OCI-LY3 (cell line): Measurements from ENCODE around the gene ALDH1A1.

Experiments used
- H2AFZ ChIP-seq: fragments of 200-600, 300-600 bp; shearing (Covaris generic); 2 replicates; pipeline ENCODE4 v1.6.0; 2014; ENCODE audit warnings: antibody characterized with exemption, low read depth, low read length
- H3K27ac ChIP-seq: fragments of 200-600, 300-600 bp; sonication (generic); 2 replicates; pipeline ENCODE4 v1.5.1; 2014; ENCODE audit warnings: mild to moderate bottlenecking, low read length, moderate library complexity, mixed read lengths
- H3K27me3 ChIP-seq: fragments of 200-600, 300-600 bp; sonication (generic); 2 replicates; pipeline ENCODE4 v1.6.1; 2014; ENCODE audit warnings: low read depth, low read length, mixed read lengths
- H3K36me3 ChIP-seq: fragments of 200-600, 300-600 bp; sonication (generic); replicated peaks from 2 replicates; pipeline ENCODE3; 2014; ENCODE audit warnings: low read depth, low read length, mixed read lengths
- H3K4me1 ChIP-seq: fragments of 300-600, 200-600 bp; sonication (generic); 2 replicates; pipeline ENCODE4 v1.6.1; 2014; ENCODE audit warnings: low read length, mixed read lengths
- H3K4me2 ChIP-seq: fragments of 200-600, 300-600 bp; sonication (generic); 2 replicates; pipeline ENCODE4 v1.6.1; 2014; ENCODE audit warnings: low read length, mixed read lengths
- H3K4me3 ChIP-seq: fragments of 300-600, 200-600 bp; sonication (generic); 2 replicates; pipeline ENCODE4 v1.5.1; 2014; ENCODE audit warnings: antibody characterized with exemption, mild to moderate bottlenecking, low read length, moderate library complexity
- H3K79me2 ChIP-seq: fragments of 300-600, 200-600 bp; shearing (Covaris generic); 2 replicates; pipeline ENCODE4 v1.6.1; 2014; ENCODE audit warnings: mild to moderate bottlenecking, low read length, mixed read lengths
- H3K9ac ChIP-seq: fragments of 300-600, 200-600 bp; shearing (Covaris generic); 2 replicates; pipeline ENCODE4 v1.6.0; 2014; ENCODE audit warnings: mild to moderate bottlenecking, low read length, moderate library complexity
- H3K9me3 ChIP-seq: fragments of 200-600, 300-600 bp; shearing (Covaris generic); 2 replicates; pipeline ENCODE4 v1.6.1; 2014; ENCODE audit warnings: low read length, mixed read lengths; ENCODE audit not compliant: insufficient read depth
- H4K20me1 ChIP-seq: fragments of 200-600, 300-600 bp; sonication (generic); 2 replicates; pipeline ENCODE4 v1.6.1; 2016; ENCODE audit warnings: low read length, mixed read lengths; ENCODE audit not compliant: insufficient read depth
- EZH2phosphoT487 ChIP-seq: fragments of 200-600 bp; shearing (Covaris generic); IDR thresholded peaks from 2 replicates; pipeline ENCODE4 v1.6.1; 2018; ENCODE audit warnings: antibody characterized with exemption, mixed run types, low read depth
- TF ChIP-seq, protein P1 (sequence below): fragments of 200-600, 300-600 bp; sonication (generic); IDR thresholded peaks from 2 replicates; pipeline ENCODE4 v1.5.1; 2014; ENCODE audit warnings: antibody characterized with exemption, low read length, low read depth

Gene ALDH1A1

DNA sequence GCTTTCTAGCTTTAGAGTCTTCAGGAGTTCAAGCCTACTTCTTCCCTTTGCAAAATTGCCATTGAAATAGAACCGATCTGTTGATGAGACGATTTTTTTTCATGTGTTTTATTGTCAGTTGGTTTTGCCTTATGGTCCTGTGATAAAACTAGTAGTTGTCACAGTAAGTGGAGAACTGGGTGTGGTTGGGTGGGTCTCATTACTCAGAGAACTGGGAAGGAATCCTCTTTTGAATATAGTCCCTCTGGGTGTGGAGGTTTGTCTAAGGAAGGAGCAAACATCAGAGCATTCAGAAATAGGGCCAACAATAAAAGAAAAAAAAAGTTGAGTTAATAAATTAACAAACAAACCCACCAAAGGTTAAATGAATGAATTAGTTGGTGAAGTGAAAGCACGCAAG is 69.0 kb downstream of the ALDH1A1 start:
- Histone ChIP-seq H3K9ac (no peak overlapping the region), H3K27ac (no peak overlapping the region), H3K79me2 (no peaks in the 10 kb centered on the region)

DNA sequence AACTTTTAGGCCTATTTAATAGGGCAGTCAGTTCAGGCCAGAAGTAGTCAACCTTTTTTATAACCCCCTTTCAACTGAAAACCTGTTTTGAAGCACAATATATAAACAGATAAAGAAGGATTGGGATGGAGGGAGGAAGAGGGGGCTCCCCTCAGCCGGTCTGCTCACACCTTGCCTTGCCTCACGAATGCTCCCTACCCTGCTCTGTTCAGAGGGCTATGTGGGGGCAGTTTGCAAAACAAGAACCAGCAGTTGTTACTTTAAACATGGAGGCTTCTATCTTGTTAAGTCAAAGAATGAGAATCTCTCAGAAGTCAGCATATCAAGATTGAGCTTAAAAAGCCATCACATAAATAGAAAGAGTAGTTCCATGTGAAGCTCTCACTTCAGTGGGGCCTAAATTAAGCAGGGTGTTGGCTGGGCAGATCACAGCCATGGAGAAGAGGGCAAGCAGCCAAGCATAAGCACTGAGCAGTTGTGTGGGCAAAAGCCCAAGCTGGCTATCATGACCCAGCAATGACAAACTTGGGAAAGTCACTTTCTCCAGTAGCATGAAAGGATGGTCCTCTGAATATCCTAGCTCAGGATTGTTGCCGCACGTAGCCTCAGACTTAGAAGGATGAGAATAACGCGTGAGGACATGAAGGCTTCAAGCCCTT is 70.6 kb downstream of the ALDH1A1 start:
- Histone ChIP-seq H2AFZ (no peak overlapping the region), H4K20me1 (no peaks in the 10 kb centered on the region), H3K9me3 (no peaks in the 10 kb centered on the region), H3K4me2 (no peak overlapping the region), H3K27me3 (0 out of 2 replicates have a peak, but pooled peaks cover 8% of the 10 kb centered on the region), H3K79me2 (no peaks in the 10 kb centered on the region), H3K4me3 (no peak overlapping the region), H3K36me3 (no peaks in the 10 kb centered on the region), H3K9ac (no peak overlapping the region), H3K4me1 (no peaks in the 10 kb centered on the region), H3K27ac (no peak overlapping the region)
- TF ChIP-seq, protein P1, sequence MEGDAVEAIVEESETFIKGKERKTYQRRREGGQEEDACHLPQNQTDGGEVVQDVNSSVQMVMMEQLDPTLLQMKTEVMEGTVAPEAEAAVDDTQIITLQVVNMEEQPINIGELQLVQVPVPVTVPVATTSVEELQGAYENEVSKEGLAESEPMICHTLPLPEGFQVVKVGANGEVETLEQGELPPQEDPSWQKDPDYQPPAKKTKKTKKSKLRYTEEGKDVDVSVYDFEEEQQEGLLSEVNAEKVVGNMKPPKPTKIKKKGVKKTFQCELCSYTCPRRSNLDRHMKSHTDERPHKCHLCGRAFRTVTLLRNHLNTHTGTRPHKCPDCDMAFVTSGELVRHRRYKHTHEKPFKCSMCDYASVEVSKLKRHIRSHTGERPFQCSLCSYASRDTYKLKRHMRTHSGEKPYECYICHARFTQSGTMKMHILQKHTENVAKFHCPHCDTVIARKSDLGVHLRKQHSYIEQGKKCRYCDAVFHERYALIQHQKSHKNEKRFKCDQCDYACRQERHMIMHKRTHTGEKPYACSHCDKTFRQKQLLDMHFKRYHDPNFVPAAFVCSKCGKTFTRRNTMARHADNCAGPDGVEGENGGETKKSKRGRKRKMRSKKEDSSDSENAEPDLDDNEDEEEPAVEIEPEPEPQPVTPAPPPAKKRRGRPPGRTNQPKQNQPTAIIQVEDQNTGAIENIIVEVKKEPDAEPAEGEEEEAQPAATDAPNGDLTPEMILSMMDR, result no peak
- TF ChIP-seq EZH2phosphoT487, result no peak

More for the DNA sequence above, 69.0 kb downstream of the ALDH1A1 start:
- H3K4me3 ChIP-seq, result no peak overlapping the region
- 0 out of 2 replicates have a peak, but pooled peaks cover 8% of the 10 kb centered on the region for H3K27me3 ChIP-seq
- H2AFZ ChIP-seq, result no peak overlapping the region
- no peaks in the 10 kb centered on the region for H4K20me1 ChIP-seq
- H3K4me1 ChIP-seq, result no peaks in the 10 kb centered on the region
- H3K36me3 ChIP-seq, result no peaks in the 10 kb centered on the region
- no peak overlapping the region for H3K4me2 ChIP-seq
- no peaks in the 10 kb centered on the region for H3K9me3 ChIP-seq
- no peak for TF ChIP-seq EZH2phosphoT487
- TF ChIP-seq, protein P1, result no peak

DNA sequence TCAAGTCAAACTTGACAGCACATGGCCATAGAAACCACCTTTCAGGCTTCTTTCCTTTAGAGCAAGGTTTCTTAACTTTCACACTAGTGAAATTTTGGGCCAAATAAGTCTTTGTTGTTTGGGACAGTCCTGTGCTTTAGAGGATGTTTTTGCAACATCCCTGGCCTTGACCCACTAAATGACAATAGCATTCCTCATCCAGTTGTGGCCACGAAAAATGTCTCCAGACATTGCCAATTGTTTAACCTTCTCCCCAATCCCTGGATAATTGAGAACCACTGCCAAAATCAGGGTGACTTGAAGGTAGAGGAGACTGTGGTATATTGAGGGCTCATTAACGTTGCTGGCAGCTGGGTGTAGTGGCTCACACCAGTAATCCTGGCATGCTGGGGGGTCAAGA is 72.0 kb downstream of the ALDH1A1 start:
- Histone ChIP-seq H3K36me3 (no peaks in the 10 kb centered on the region), H3K4me3 (no peak overlapping the region), H3K27me3 (0 out of 2 replicates have a peak, but pooled peaks cover 8% of the 10 kb centered on the region), H2AFZ (no peak overlapping the region), H3K79me2 (no peaks in the 10 kb centered on the region), H3K9me3 (no peaks in the 10 kb centered on the region), H3K27ac (no peak overlapping the region), H4K20me1 (no peaks in the 10 kb centered on the region), H3K4me2 (no peak overlapping the region), H3K4me1 (no peaks in the 10 kb centered on the region), H3K9ac (no peak overlapping the region)
- TF ChIP-seq EZH2phosphoT487, result no peak
- TF ChIP-seq, protein P1, result no peak

GRCh38 chr9:72875221-72875620 is 77.6 kb downstream of the ALDH1A1 start:
- Histone ChIP-seq H2AFZ (no peak overlapping the region), H3K27ac (no peak overlapping the region), H3K4me1 (peaks cover 6% of the 10 kb centered on the region; the same call in 1 of the 2 replicates), H3K27me3 (no peaks in the 10 kb centered on the region), H3K9ac (no peak overlapping the region), H4K20me1 (no peaks in the 10 kb centered on the region), H3K79me2 (no peaks in the 10 kb centered on the region), H3K9me3 (no peaks in the 10 kb centered on the region), H3K36me3 (no peaks in the 10 kb centered on the region), H3K4me2 (no peak overlapping the region), H3K4me3 (no peak overlapping the region)
- no peak for TF ChIP-seq EZH2phosphoT487
- TF ChIP-seq, protein P1, result no peak
